Measurements from ENCODE around the gene CLDN18.

Gene CLDN18

GRCh38 chr3:138009476-138010272 is at the start of gene CLDN18:
Gene CLDN18, plus strand, starts transcription at chr3:138010165. Its CDS starts 61 bp downstream, at chr3:138010226.
- no peak for DNase-seq

- no peak for DNase-seq
Measured at GRCh38 chr3:137962251-137962650, 47.7 kb upstream of the CLDN18 start.

- DNase-seq = no peak
Measured at GRCh38 chr3:137963463-137963862, 46.5 kb upstream of the CLDN18 start.

GRCh38 chr3:137970914-137971831 is 38.8 kb upstream of the CLDN18 start:
- peak; percentile 17 for DNase-seq

- DNase-seq = no peak
Measured at GRCh38 chr3:137972396-137972795, 37.6 kb upstream of the CLDN18 start.

- no peak for DNase-seq
Measured at GRCh38 chr3:137978328-137978727, 31.6 kb upstream of the CLDN18 start.

GRCh38 chr3:137987723-137988122 is 22.2 kb upstream of the CLDN18 start:
- no peak for DNase-seq

- no peak for DNase-seq
Measured at GRCh38 chr3:137988152-137988551, 21.8 kb upstream of the CLDN18 start.

- no peak for DNase-seq
Measured at GRCh38 chr3:137988982-137989381, 21.0 kb upstream of the CLDN18 start.

GRCh38 chr3:137990427-137990826 is 19.5 kb upstream of the CLDN18 start:
- no peak for DNase-seq

GRCh38 chr3:137992592-137992991 is 17.4 kb upstream of the CLDN18 start:
- DNase-seq = no peak

- DNase-seq = no peak
Measured at GRCh38 chr3:137998121-137999042, 11.6 kb upstream of the CLDN18 start.

- no peak for DNase-seq
Measured at GRCh38 chr3:138003069-138003468, 6.9 kb upstream of the CLDN18 start.

GRCh38 chr3:138005627-138006026 is 4.3 kb upstream of the CLDN18 start:
- no peak for DNase-seq

- DNase-seq = no peak
Measured at GRCh38 chr3:138007898-138008297, 2.1 kb upstream of the CLDN18 start.

GRCh38 chr3:138010273-138010590 is 267 bp downstream of the CLDN18 start:
- no peak for DNase-seq

- DNase-seq = no peak
Measured at GRCh38 chr3:138011722-138012121, 1.8 kb downstream of the CLDN18 start.

- DNase-seq = no peak
Measured at GRCh38 chr3:138012526-138012925, 2.6 kb downstream of the CLDN18 start.

- no peak for DNase-seq
Measured at GRCh38 chr3:138016065-138016464, 6.1 kb downstream of the CLDN18 start.

- no peak for DNase-seq
Measured at GRCh38 chr3:138019281-138020069, 9.5 kb downstream of the CLDN18 start.

GRCh38 chr3:138023754-138024153 is 13.8 kb downstream of the CLDN18 start:
- DNase-seq = no peak

GRCh38 chr3:138025553-138025952 is 15.6 kb downstream of the CLDN18 start:
- DNase-seq = no peak

All from activated CD4-positive, alpha-beta T cell treated with anti-CD3 and anti-CD28 coated beads for 1 hour (primary cell).